ENCODE data around the gene ARL3. TPM values are rescaled to one million over a fixed set of nuclear protein-coding genes. Genes with fewer than 3 reads are reported as not detected.

Gene ARL3
- total RNA-seq, 2 donors from 2014 or later, result 2.5 to 4.2 TPM

GRCh38 chr10:102632394-102633111 lies 81.6 kb downstream of the ARL3 start:
- ATAC-seq (no peak), DNase-seq (peak in 1 of 2 donors; percentile 24)
- intact Hi-C loops (cut with DNase I, micrococcal nuclease), result no loop called here

- intact Hi-C loops (cut with DNase I, micrococcal nuclease), result no loop called here
Observed at GRCh38 chr10:102631525-102632393, 82.4 kb downstream of the ARL3 start.

GRCh38 chr10:102630663-102631062 lies 83.5 kb downstream of the ARL3 start:
- ATAC-seq, result no peak
- no peak for DNase-seq
- intact Hi-C loops (cut with DNase I, micrococcal nuclease), result no loop called here

More at GRCh38 chr10:102631525-102632393, 82.4 kb downstream of the ARL3 start:
- DNase-seq (peak in 1 of 2 donors; percentile 20), ATAC-seq (no peak)

GRCh38 chr10:102629661-102630614 lies 84.3 kb downstream of the ARL3 start:
- ATAC-seq (no peak), DNase-seq (no peak)
- intact Hi-C loops (cut with DNase I, micrococcal nuclease), result no loop called here

- intact Hi-C loops (cut with DNase I, micrococcal nuclease), result no loop called here
- DNase-seq (no peak), ATAC-seq (no peak)
Observed at GRCh38 chr10:102628451-102628911, 85.7 kb downstream of the ARL3 start.

- intact Hi-C loops (cut with DNase I, micrococcal nuclease), result no loop called here
Observed at GRCh38 chr10:102627736-102628293, 86.4 kb downstream of the ARL3 start.

GRCh38 chr10:102627291-102627735 lies 86.9 kb downstream of the ARL3 start:
- intact Hi-C loops (cut with DNase I, micrococcal nuclease), result no loop called here
- DNase-seq, result no peak
- no peak for ATAC-seq

More at GRCh38 chr10:102627736-102628293, 86.4 kb downstream of the ARL3 start:
- ATAC-seq, result no peak
- DNase-seq, result no peak

- ATAC-seq, result no peak
- DNase-seq, result no peak
- intact Hi-C loops (cut with DNase I, micrococcal nuclease), result no loop called here
Observed at GRCh38 chr10:102626026-102626685, 88.0 kb downstream of the ARL3 start.

- intact Hi-C loops (cut with DNase I, micrococcal nuclease), result no loop called here
- no peak for DNase-seq
Observed at GRCh38 chr10:102624751-102625645, 89.2 kb downstream of the ARL3 start.

GRCh38 chr10:102624094-102624493 lies 90.1 kb downstream of the ARL3 start:
- intact Hi-C loops (cut with DNase I, micrococcal nuclease), result no loop called here
- ATAC-seq (no peak), DNase-seq (no peak)

More at GRCh38 chr10:102624751-102625645, 89.2 kb downstream of the ARL3 start:
- ATAC-seq, result no peak

Other genes with a start within 250 kb of the ARL3 start
- 10 to 100 TPM; 78.8 to 79.6 TPM for gene ACTR1A, start 211.7 kb downstream of the ARL3 start, total RNA-seq
- 1 to 10 TPM; 8.0 to 9.3 TPM for gene SUFU, start 210.4 kb downstream of the ARL3 start, total RNA-seq
- 10 to 100 TPM; 58.4 to 64.0 TPM for gene TRIM8, start 69.9 kb downstream of the ARL3 start, total RNA-seq
- 10 to 100 TPM; 11.7 to 15.0 TPM for gene SFXN2, start 239 bp upstream of the ARL3 start, total RNA-seq
- gene WBP1L, start 29.6 kb upstream of the ARL3 start, total RNA-seq, result 10 to 100 TPM; 37.8 to 47.8 TPM
- gene CYP17A1, start 123.0 kb upstream of the ARL3 start, total RNA-seq, result not detected
- gene BORCS7, start 139.9 kb upstream of the ARL3 start, total RNA-seq, result 10 to 100 TPM; 21.2 to 22.3 TPM
- gene AS3MT, start 155.1 kb upstream of the ARL3 start, total RNA-seq, result 1 to 10 TPM in 1 of 2 donors, under 1 TPM in 1; 0.61 to 1.2 TPM
- 10 to 100 TPM; 34.5 to 38.6 TPM for gene CNNM2, start 203.9 kb upstream of the ARL3 start, total RNA-seq